ENCODE measurements around the gene KRTAP10-11.
"Not testable (repeated sequence)": the region's sequence is repeated elsewhere in the genome, so short reads cannot be mapped to it uniquely, and the experiment has no call there.

The KRTAP10-11 gene

DNA sequence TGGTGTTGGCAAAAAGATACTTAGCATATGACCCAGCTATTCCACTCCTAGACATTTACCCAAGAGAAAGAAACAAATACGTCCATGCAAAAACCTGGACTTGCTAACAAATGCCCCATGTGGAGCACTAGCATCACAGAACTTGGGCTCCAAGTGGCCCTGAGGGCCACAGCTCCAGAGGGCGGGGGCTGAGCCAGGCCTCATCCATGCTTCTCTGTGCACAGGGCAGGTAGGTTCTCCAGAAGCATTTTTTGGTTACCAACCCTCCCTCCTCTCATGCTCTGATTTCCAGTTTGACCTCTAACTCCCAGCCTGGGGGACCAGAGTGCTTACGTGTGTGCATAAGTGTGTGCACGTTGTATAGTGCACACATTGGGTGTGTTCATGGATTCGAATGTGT lies 18.5 kb downstream of the KRTAP10-11 start:
- no peak for DNase-seq (ENCODE audit: low spot score)

DNA sequence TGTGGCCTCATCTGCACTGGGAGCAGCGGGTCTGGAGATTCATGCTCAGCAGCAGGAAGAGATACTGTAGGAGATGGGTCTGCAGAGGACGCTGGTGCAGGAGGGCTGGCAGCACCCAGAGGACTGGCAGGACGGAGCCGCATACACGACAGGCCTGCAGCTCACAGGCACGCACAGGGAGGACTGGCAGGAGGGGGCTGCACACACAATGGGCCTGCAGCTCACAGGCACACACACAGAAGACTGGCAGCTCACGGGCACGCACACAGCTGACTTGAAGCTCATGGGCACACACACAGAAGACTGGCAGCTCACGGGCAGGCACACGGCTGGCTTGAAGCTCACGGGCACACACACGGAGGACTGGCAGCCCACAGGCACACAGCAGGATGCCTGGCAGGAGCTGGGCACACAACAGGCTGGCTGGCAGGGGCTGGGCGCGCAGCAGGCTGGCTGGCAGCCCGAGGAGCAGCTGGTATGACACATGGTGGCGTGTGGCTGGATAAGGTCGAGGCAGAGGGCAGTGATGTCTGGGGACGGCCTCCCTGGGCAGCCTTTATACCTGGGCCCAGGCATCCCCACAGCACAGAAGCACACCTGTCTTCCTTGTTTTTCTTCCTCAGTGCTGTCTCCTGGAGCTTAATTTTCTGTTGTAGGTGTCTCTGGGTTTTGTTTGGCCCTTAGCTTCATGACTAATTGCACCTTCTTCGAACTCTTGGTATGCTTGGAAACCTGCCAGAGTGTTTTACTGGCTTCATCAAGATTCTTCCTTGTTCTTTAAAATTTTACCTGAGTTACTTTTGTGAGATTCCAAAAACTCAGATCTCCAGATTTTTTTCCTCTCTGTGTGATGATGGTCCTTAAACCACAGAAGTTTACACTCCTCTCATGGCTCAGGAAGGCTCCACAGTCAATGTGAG lies 20.4 kb downstream of the KRTAP10-11 start, which contains the start of gene KRTAP12-2:
KRTAP12-2 (minus strand) TSS at position 527 of the 920 bp plus-strand sequence; CDS start at position 486, 41 bp downstream.
- no peak for DNase-seq (ENCODE audit: low spot score)

DNA sequence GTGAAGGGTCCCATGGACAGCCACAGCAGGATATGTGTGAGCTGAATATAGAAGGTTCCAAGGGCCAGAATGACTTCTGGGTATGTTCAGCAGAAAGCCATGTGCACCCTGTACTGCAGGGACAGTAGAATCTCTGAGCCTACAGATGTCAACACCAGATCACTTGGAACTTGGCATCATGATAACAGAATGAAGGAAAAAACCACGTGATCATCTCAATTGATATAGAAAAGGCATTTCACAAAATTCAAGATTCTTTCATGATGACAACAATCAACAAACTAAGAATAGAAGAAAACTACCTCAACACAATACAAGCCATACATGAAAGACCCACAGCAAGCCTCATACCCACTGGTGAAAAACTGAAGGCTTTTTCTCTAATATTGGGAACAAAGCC lies 21.4 kb downstream of the KRTAP10-11 start:
- DNase-seq (ENCODE audit: low spot score): no peak

DNA sequence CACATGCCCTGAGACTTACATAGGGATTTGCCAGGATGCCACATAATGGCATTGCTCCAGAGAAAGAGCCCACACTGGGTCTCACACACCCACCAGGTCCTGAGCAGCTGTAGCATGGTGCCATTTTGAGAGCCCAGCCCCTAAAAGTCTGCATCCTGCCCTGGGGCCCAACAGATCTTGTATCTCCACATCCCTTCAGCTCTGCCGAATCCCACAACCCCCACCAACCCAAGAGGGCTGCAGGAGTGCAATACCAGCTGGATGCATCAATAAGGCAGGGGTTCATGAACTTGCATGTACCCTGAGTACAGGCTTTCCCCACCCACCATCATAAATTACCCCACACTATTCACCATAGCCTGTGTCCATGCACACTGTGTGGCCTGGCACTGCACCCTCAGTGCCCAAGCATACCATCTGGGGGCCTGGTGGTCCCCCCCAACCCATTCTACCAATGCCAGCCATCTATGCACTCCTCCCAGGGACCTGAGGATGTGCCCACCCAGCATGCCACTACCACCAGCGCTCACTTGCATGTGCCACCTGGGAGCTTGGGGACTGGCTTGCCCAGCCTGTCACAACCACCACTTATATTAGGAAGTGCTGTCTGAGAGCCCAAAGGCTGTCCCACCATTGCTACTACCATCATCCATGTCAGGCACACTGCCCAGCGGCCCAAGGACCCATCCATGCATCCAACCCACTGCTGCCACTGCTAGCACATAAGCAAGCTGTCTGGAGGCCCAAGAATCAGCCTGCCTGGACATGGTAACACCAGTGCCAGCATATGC lies 24.6 kb downstream of the KRTAP10-11 start:
- no peak for DNase-seq (ENCODE audit: low spot score)

DNA sequence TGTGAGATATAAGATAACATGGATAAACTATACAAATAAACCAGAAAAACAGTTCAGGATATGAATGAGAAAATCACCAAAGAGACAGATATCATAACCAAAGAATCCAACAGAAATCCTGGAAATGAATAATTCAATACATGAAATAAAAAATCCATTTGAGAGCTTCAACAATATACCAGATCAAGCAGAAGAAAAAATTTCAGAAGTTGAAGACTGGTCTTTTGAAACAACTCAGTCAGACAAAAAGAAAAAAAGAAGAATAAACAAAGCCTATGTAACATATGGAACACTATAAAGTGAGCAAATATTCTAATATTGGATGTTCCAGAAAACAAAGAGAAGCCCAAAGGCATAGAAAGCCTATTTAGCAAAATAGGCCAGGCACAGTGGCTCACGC lies 25.7 kb downstream of the KRTAP10-11 start:
- DNase-seq (ENCODE audit: low spot score): no peak

DNA sequence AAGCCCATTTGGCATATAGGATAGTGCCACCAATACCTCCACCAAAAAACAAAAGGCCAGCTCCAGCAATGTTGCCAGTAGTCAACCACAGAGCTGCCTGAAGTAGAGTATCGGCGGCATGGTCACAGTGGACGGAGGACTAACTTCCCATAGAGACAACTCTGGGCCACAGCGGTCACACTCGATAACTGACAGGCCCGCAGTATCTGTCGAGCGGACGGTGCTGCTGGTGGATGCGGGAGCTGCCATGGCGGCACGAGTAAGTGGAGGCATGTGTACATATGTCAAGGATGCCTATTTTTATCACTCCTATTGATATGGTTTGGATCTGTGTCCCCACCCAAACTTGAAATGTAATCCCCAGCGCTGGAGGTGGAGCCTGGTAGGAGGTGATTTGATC lies 31.7 kb downstream of the KRTAP10-11 start:
- DNase-seq (ENCODE audit: low spot score): no peak

DNA sequence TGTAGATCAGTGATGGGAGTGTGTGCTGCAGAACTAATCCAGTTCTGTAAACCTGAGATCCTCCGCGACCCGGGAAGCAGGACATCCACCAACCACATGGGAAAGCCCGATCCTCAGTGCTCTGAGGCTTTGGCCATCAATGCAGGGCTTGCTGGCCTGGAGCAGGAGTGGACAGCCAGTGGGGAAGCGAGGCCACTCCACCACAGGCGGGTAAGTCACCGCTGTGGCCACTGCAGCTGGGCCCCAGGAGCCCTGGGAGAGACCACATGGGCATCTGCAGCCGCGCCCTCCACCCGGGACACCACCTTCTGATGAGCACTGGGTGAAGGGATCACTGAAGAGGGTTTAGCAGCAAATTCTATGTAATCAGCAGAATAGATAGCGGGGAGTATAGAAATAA lies 34.9 kb downstream of the KRTAP10-11 start:
- no peak for DNase-seq (ENCODE audit: low spot score)

DNA sequence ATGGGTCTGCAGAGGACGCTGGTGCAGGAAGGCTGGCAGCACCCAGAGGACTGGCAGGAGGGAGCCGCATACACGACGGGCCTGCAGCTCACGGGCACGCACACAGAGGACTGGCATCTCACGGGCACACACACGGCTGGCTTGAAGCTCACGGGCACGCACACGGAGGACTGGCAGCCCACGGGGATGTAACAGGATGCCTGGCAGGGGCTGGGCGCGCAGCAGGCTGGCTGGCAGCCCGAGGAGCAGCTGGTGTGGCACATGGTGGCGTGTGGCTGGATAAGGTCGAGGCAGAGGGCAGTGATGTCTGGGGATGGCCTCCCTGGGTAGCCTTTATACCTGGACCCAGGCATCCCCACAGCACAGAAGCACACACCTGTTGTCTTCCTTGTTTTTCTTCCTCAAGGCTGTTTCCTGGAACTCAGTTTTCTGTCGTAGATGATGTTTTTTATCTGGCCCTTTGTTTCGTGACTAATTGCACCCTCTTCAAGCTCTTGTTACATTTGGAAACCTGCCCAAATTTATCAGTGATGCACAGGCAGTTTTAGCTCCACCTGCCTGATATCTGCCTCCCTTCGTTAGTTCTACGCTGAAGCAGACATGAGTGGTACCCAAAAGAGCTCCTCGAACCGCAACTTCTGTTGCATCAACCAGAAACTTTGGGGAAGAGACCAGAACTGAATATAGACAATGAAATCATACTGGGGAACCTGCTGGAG lies 35.8 kb downstream of the KRTAP10-11 start, which contains the start of gene KRTAP12-1:
KRTAP12-1 (minus strand) TSS at position 303 of the 719 bp plus-strand sequence; CDS start at position 263, 40 bp downstream.
- DNase-seq (ENCODE audit: low spot score): no peak

DNA sequence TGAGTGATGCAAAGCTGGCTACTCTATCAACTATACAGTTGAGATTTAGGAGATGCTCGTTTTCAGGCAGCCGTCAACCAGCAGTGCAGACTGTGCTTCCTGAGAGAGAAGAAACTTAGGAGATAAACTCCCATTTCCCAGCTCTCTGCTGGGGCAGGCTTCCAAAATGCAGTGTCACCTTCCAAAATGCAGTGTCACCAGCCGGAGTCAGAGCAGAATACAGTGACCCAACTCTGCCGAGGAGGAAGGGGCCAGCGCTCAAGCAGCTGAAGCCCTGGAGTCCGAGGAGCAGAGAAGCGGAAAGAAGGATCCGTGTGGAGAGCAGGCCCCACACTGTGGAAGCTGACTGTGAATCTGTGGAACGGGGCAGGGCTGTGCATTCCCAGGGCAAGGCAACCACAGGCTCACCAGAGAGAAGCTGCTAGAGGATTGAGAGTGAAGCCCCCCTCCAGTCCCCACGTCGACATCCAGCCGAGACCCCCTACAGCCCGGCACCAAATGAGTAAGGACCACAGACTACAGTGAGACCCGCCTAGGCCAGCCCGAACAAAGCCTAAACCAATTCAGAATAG lies 36.5 kb downstream of the KRTAP10-11 start:
- no peak for DNase-seq (ENCODE audit: low spot score)

DNA sequence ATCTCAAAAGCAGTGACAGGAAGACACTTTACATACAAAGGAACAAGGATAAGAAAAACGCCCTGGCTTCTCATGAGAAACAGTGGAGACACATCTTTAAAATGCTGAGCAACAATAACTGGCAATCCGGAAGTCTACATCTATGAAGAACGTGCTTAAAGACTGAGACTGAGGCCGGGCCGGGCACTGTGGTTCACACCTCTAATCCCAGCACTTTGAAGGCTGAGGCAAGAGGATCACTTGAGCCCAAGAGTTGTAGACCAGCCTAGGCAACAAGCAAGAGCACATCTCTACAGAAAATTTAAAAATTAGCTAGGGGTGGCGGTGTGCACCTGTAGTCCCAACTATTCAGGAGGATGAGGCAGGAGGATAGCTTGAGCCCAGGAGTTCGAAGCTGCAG lies 37.9 kb downstream of the KRTAP10-11 start:
- DNase-seq (ENCODE audit: low spot score): no peak

DNA sequence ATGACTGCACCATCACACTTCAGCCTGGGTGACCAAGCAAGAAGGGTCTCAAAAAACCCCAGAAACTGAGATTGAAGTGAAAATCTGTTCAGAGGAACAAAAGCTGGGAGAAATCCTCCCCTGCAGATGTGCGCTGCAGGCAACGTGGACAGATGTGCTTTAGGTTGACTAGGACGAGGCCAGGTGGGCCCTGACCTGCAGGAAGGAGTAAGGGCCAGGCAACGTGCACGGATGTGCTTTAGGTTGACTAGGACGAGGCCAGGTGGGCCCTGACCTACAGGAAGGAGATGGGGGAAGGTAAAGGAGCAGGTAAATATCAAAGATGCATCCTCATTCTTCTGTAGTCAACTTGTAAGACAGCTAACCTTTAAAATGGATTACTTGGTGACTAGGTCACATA lies 38.3 kb downstream of the KRTAP10-11 start:
- no peak for DNase-seq (ENCODE audit: low spot score)

DNA sequence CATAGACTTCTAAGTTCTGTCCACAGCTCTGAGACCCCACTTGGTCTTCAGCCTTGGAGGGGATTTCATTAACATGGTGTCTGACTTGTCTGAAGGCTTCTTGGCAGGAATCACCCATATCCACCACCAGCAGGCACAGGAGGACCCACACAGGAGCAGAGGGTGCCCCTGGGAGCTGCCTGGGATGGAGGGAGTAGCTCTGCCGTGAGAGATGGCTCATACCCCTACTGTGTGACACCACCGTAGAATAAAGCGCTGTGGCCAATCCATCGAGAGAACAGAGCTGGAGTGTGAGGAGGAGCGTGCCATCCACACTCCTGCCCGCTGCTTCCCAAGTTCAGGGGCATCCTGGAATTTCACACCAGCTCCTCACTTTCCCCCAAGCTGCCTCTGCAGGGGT lies 38.8 kb downstream of the KRTAP10-11 start:
- not testable (repeated sequence) for DNase-seq (ENCODE audit: low spot score)

DNA sequence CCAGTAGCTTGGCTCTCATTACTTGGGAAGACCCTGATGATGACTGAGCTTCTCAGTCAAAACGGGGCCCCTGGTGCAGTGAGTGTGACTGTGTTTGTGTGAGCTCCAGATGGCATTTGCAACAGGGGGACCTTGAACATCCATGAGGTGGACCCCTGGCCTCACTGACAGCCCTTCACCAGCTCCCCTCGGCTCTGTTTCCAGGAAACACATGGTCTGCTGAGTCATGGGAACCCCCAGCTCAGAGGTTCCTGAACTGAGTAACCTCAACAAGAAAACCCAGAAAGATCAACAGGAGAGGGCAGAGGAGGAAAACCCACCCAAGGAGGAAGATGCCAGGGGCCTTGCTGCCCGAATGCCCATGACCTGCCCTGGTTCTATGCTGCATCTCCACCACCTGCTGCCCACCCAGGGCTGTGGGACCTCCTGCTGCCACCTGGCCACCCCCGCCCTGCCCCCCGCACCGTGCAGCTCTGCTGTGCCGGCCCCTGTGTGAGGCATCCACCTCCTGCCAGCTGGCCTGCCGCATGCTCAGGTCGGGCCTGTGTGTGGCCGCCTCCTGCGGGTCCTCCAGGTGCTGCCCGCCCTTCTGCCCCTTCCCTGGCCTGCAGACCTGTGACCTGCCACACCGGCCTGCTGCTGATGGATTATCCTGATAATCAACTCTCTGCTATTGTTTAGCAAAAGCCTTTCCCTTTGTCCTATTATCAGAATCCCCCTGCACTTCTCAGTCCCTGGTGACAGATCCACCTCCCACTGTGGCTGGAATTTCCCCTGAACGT lies 40.0 kb downstream of the KRTAP10-11 start:
- no peak for DNase-seq (ENCODE audit: low spot score)

DNA sequence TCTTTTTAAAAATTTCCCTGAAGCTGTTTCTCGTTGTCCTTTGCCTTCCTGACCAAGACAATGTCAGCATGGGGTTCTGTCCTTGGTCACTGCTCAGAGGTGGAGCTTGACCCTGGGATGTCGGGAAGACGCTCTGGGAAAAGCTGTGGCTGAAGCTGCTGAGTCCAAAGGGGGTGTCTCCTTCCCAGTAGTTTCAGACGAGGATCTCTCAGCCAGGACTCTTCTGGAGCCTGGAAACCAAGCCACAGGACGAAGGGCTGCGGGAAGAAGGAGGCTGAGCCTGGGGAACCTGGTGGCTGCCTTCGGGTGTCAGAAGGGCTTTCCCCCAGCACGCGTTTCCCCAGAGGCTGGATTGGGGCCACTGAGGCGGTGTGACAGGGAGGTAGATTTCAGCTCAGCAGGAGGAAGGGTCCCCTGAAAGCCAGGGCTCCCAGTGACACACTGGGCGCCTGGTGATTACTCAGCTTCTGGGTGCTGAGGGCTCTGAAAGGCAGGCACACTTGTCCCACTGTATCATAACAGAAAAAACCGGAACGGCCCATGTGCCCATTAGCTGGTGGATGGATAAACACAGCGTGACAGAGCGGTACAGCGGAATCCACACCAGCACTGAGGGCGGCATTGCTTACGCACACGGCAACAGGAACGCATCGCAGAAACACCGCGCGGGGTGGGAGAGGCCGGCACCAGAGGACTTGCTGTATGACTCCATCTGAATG lies 40.8 kb downstream of the KRTAP10-11 start:
- no peak for DNase-seq (ENCODE audit: low spot score)

DNA sequence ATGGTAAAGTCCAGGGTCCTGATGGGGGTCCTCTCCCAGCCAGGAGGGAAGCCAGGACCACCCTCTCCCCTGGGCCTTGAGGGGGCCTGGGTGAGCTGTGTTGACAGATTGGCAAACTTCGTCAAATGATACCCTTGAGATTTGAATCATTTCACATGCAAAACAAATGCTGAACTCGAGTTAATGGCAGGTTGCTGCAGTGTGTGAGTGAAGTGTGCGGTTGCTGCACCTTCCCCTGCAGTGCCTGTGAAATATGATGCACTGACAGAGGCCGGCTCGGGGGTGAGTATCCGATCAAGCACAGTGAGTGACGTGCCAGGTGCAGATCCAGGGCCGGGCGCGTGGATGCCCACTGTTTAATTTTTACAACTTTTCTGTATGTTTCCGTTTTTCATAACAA lies 41.5 kb downstream of the KRTAP10-11 start:
- DNase-seq (ENCODE audit: low spot score): no peak

DNA sequence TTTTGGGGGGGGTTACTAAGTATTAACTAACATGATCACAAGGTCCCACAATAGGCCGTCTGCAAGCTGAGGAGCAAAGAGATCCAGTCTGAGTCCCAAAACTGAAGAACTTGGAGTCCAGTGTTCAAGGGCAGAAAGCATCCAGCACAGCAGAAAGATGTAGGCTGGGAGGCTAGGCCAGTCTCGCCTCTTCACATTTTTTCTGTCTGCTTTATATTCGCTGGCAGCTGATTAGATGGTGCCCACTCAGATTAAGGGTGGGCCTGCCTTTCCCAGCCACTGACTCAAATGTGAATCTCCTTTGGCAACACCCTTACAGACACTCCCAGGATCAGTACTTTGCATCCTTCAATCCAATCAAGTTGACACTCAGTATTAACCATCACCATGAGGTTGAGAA lies 43.5 kb downstream of the KRTAP10-11 start:
- not testable (repeated sequence) for DNase-seq (ENCODE audit: low spot score)

DNA sequence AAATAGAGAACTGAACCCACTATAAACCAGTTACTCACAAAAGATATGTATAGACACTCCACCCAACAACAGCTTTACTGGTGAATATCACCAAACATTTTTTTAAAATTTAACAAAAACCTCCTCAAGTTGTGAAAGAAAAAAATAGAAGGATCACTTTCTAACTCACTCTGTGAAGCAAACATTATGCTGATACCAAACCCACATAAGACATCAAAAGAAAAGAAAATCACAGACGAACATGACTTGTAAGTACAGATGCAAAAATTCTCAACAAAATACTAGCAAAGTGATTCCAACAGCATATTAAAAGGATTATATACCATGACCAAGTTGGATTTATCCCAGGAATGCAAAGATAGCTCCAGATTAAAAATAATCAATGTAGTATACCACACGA lies 45.5 kb downstream of the KRTAP10-11 start:
- DNase-seq (ENCODE audit: low spot score): no peak

DNA sequence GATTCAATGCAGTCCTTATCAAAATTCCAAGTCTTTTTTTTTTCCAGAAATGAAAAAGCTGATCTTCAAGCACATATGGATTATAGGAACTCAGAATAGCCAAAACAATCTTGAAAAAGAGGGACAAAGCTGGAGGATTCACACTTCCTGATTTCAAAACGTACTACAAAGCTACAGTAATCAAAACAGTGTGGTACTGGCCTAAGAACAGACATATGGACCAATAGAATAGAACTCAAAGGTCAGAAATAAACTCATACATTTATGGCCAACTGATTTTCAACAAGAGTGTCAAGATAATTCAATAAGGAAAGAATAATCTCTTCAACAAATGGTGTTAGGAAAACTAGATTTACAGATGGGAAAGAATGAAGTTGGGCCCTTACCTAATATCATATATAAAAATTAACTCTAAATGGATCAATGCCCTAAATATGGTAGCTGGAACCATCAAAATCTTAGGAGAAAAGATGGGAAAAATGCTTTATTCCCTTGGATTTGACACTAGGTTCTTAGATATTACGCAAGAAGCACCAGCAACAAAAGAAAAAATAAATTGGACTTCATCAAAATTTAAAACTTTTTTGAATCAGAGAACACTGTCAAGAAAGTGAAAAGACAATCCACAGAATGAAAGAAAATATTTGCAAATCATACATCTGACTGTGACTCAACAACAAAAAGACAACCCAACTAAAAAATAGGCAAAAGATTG lies 46.7 kb downstream of the KRTAP10-11 start:
- DNase-seq (ENCODE audit: low spot score): no peak

DNA sequence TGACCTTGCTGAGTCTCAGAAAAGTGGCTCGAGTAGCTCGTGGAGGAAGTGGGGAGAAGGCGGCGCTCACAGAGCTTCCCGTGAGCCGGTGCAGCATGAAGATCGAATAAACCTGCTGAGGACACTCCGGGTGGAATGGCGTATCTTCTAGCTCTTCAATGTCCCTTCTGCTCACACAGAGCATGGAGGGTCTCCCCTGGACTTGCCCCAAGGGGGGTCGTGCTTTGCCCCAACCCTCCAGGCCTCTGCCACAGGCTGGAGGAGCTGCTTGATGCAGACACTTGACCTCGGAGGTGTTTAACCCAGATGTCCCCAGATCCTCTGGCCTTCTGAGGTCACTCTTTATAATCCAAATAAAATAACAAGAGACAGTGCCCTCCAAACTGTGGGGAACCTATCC lies 48.6 kb downstream of the KRTAP10-11 start:
- no peak for DNase-seq (ENCODE audit: low spot score)

DNA sequence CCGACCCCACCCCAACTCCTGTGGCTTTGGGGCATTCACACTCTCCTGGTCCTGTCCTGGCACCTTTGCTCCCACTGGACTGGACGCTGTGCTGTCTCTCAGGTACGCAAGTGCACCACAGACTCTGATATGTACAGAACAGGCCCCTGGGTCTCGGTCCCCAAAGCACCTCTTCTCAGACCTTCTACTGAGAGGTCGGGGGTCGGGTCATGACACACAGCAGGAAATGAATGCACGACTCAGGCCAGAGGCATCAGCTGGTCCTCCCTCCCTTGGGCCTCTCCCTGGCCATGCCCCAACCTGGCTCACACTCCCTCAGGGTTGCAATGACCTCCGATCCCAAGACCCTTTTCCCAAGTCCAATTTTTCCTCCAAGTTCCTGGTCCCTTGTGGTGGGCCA lies 49.0 kb downstream of the KRTAP10-11 start:
- no peak for DNase-seq (ENCODE audit: low spot score)

Measured in GM03348 (cell line).